HG02798 (cell line): ENCODE data around the gene PLCD3.

ENCODE experiments used
- ATAC-seq: cut with Tn5 transposase; IDR thresholded peaks from one replicate; pipeline ENCODE4 v1.9.1; 2021; ENCODE audit warnings: mild to moderate bottlenecking; ENCODE audit not compliant: unreplicated experiment, poor library complexity

The PLCD3 gene

GRCh38 chr17:45132320-45132571, at the start of gene PLCD3:
Gene PLCD3, minus strand, starts transcription at chr17:45132515. Its CDS starts 105 bp downstream, at chr17:45132410.
- ATAC-seq = no peak

- no peak for ATAC-seq
Observed at GRCh38 chr17:45177563-45177962, 45.2 kb upstream of the PLCD3 start.

- ATAC-seq = no peak
Observed at GRCh38 chr17:45175759-45176115, 43.4 kb upstream of the PLCD3 start.

- ATAC-seq = peak; percentile 47
Observed at GRCh38 chr17:45172541-45173286, 40.4 kb upstream of the PLCD3 start.

- no peak for ATAC-seq
Observed at GRCh38 chr17:45172232-45172540, 39.9 kb upstream of the PLCD3 start.

GRCh38 chr17:45171338-45172231, 39.3 kb upstream of the PLCD3 start:
- ATAC-seq = no peak

GRCh38 chr17:45170931-45171337, 38.6 kb upstream of the PLCD3 start:
- ATAC-seq = no peak

- no peak for ATAC-seq
Observed at GRCh38 chr17:45170280-45170930, 38.1 kb upstream of the PLCD3 start.

GRCh38 chr17:45168991-45169752, 36.9 kb upstream of the PLCD3 start:
- ATAC-seq = no peak

GRCh38 chr17:45164734-45165269, 32.5 kb upstream of the PLCD3 start:
- no peak for ATAC-seq

GRCh38 chr17:45162025-45162687, 29.8 kb upstream of the PLCD3 start:
- no peak for ATAC-seq

GRCh38 chr17:45161288-45162024, 29.1 kb upstream of the PLCD3 start, which contains the start of gene HEXIM2:
Gene HEXIM2, plus strand, starts transcription at chr17:45161875. Its CDS starts 919 bp downstream, at chr17:45162794.
- ATAC-seq = peak; percentile 95

GRCh38 chr17:45160447-45161287, 28.4 kb upstream of the PLCD3 start:
- peak; percentile 18 for ATAC-seq

GRCh38 chr17:45156242-45156641, 23.9 kb upstream of the PLCD3 start:
- no peak for ATAC-seq

GRCh38 chr17:45155483-45155882, 23.2 kb upstream of the PLCD3 start:
- ATAC-seq = no peak

- no peak for ATAC-seq
Observed at GRCh38 chr17:45155029-45155428, 22.7 kb upstream of the PLCD3 start.

GRCh38 chr17:45150911-45151809, 18.8 kb upstream of the PLCD3 start:
- ATAC-seq = no peak
